Parathyroid adenoma (tissue), 2 donors: ENCODE data around the gene PPCDC.

Source experiments
- H2AFZ ChIP-seq: fragments of 300-600 bp; sonication (generic); one replicate; pipeline ENCODE4 v1.7.0; 2017; ENCODE audit warnings: antibody characterized with exemption, mild to moderate bottlenecking
- H3K27ac ChIP-seq: fragments of 300-600 bp; sonication (generic); one replicate; pipeline ENCODE4 v1.7.0; 2017
- H3K27me3 ChIP-seq: fragments of 300-600 bp; sonication (generic); one replicate; pipeline ENCODE4 v1.7.0; 2017; ENCODE audit warnings: low read length; ENCODE audit not compliant: control insufficient read depth, insufficient read depth
- H3K36me3 ChIP-seq: fragments of 300-600 bp; sonication (generic); one replicate; pipeline ENCODE4 v1.7.0; 2017; ENCODE audit warnings: low read length; ENCODE audit not compliant: control insufficient read depth, insufficient read depth
- H3K4me1 ChIP-seq: fragments of 300-600 bp; sonication (generic); one replicate; pipeline ENCODE4 v1.7.0; 2017; ENCODE audit warnings: control low read depth
- H3K4me2 ChIP-seq: fragments of 300-600 bp; sonication (generic); one replicate; pipeline ENCODE4 v1.7.0; 2017; ENCODE audit warnings: low read length
- H3K4me3 ChIP-seq: fragments of 300-600 bp; sonication (generic); one replicate; pipeline ENCODE4 v1.7.0; 2017; ENCODE audit warnings: low read depth, low read length
- H3K79me2 ChIP-seq: fragments of 300-600 bp; sonication (generic); one replicate; pipeline ENCODE4 v1.7.0; 2017; ENCODE audit warnings: control low read depth
- H3K9ac ChIP-seq: fragments of 300-600 bp; sonication (generic); one replicate; pipeline ENCODE4 v1.7.0; 2017; ENCODE audit warnings: mild to moderate bottlenecking
- H3K9me3 ChIP-seq: fragments of 300-600 bp; sonication (generic); one replicate; pipeline ENCODE4 v1.7.0; 2017; ENCODE audit warnings: low read length; ENCODE audit not compliant: control insufficient read depth
- TF ChIP-seq, protein P1 (sequence below): fragments of 300-600 bp; sonication (generic); IDR thresholded peaks from one replicate; pipeline ENCODE4 v1.7.0; 2017; ENCODE audit warnings: antibody characterized with exemption, mild to moderate bottlenecking
- donor health status: primary hyperparathyroidism.

PPCDC gene, protein sequence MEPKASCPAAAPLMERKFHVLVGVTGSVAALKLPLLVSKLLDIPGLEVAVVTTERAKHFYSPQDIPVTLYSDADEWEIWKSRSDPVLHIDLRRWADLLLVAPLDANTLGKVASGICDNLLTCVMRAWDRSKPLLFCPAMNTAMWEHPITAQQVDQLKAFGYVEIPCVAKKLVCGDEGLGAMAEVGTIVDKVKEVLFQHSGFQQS

DNA sequence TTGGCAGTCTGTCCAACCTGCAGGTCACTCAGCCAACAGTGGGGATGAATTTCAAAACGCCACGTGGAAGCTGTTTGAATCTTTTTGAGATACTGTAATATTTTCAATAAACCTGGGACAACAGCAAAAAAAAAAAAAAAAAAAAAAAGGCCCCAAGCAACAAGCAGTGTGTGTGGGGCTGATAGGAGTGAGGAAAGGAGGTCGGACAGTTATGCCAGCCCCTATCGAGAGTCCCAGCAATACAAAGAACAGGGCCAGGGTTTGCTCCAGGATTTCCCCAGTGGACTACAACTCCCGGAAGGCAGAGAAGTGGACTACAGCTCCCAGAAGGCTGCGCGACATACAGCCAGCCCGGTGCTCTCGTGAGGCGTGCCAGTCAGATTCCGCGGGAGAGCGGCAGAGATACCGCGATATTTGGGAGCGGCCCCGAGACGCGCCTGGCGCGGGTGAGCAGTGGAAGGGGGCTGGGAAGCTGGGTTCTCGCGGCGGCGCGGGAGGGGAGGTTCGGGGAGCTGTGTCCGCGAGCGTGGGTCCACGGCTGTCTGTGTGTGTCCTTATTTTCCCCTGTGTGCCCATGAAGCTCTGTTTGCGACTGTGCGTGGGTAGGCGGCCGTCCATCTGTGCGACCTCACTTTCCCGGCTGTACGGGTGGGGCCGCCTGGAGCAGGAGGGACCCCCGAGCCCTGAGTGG is at the start of gene PPCDC:
TSS of gene PPCDC (plus strand) at position 410 of the 691 bp plus-strand sequence. CDS start 4,729 bp downstream, outside the sequence.
- Histone ChIP-seq H3K36me3 (no peaks in the 10 kb centered on the region), H3K4me1 (peaks cover 3% of the 10 kb centered on the region), H2AFZ (peak within 1 kb of the TSS; percentile 86), H3K79me2 (peaks cover 7% of the 10 kb centered on the region), H3K9ac (peak within 1 kb of the TSS; percentile 87), H3K9me3 (no peaks in the 10 kb centered on the region), H3K27me3 (no peaks in the 10 kb centered on the region), H3K4me3 (peak within 1 kb of the TSS; percentile 97), H3K27ac (peak within 1 kb of the TSS; percentile 87), H3K4me2 (peak within 1 kb of the TSS; percentile 81)
- TF ChIP-seq, protein P1, sequence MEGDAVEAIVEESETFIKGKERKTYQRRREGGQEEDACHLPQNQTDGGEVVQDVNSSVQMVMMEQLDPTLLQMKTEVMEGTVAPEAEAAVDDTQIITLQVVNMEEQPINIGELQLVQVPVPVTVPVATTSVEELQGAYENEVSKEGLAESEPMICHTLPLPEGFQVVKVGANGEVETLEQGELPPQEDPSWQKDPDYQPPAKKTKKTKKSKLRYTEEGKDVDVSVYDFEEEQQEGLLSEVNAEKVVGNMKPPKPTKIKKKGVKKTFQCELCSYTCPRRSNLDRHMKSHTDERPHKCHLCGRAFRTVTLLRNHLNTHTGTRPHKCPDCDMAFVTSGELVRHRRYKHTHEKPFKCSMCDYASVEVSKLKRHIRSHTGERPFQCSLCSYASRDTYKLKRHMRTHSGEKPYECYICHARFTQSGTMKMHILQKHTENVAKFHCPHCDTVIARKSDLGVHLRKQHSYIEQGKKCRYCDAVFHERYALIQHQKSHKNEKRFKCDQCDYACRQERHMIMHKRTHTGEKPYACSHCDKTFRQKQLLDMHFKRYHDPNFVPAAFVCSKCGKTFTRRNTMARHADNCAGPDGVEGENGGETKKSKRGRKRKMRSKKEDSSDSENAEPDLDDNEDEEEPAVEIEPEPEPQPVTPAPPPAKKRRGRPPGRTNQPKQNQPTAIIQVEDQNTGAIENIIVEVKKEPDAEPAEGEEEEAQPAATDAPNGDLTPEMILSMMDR: no peak

DNA sequence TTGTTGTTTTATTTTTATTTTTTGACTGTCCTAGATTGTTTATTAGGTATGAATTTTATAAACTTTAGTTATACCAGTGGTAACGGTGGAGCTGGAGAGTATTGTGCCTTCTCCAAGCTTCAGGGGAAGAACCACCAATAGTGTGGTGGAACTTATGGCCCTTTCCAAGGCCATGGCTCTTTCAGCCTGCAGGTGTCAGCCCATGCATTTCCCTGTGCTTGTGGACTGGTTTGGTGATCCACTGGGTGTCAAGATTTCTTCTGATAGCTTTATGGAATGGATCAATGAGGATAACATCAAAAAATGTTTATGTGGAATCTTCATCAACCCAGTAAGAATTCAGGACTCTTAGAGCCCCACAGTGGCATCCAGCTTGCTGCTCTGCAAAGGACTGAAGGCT is 47.2 kb upstream of the PPCDC start:
- Histone ChIP-seq H3K27ac (no peak overlapping the region), H2AFZ (no peak overlapping the region), H3K9ac (no peak overlapping the region), H3K9me3 (no peaks in the 10 kb centered on the region), H3K27me3 (no peaks in the 10 kb centered on the region), H3K4me2 (no peak overlapping the region), H3K4me3 (no peak overlapping the region), H3K4me1 (no peaks in the 10 kb centered on the region), H3K79me2 (no peaks in the 10 kb centered on the region), H3K36me3 (no peaks in the 10 kb centered on the region)
- TF ChIP-seq, protein P1: peak; percentile 15

DNA sequence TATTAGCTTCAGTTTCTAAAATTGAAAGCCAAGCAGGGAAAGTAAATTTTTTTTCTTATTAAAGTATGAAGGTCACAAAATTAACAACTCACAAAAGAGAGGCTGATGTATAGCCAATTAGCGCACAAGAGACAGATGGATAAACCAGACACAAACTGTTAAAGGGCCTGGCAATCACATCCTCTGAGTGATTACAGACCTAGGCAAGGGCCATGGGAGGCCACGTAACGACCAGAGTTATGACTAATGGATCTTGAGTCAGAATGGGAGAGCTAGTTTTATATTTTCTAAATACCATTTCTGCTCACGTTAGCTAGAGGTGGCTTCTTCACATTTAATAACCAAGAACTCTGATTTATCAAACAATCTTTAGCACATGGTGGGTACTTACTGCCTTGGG is 45.8 kb upstream of the PPCDC start:
- H2AFZ ChIP-seq: no peak overlapping the region
- H3K79me2 ChIP-seq: no peaks in the 10 kb centered on the region
- no peaks in the 10 kb centered on the region for H3K9me3 ChIP-seq
- H3K4me2 ChIP-seq: no peak overlapping the region
- TF ChIP-seq, protein P1: no peak
- no peaks in the 10 kb centered on the region for H3K27me3 ChIP-seq
- H3K4me1 ChIP-seq: no peaks in the 10 kb centered on the region
- no peak overlapping the region for H3K4me3 ChIP-seq
- H3K9ac ChIP-seq: no peak overlapping the region
- no peaks in the 10 kb centered on the region for H3K36me3 ChIP-seq
- H3K27ac ChIP-seq: no peak overlapping the region

DNA sequence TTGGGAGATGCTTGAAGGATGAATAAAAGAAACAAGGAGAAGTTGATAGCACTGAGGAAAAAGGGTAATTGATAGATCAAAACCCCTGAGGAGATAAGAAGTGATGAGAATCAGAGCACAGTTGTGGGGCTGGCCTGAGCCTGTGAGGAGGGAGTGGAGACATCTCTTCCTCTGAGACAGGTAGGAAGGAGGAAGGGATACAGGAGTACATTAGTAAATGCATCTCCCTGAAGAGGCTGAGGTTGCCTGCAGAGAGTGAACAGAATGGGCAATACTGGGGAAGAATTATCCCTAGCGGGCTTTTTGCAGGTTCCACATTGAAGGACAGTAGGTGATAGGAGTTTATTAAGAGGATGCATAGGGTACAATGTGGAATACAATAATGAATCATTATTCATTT is 45.3 kb upstream of the PPCDC start:
- Histone ChIP-seq H3K27me3 (no peaks in the 10 kb centered on the region), H3K27ac (no peak overlapping the region), H2AFZ (no peak overlapping the region), H3K9ac (no peak overlapping the region), H3K4me2 (no peak overlapping the region), H3K4me1 (no peaks in the 10 kb centered on the region), H3K4me3 (no peak overlapping the region), H3K79me2 (no peaks in the 10 kb centered on the region), H3K36me3 (no peaks in the 10 kb centered on the region), H3K9me3 (no peaks in the 10 kb centered on the region)
- TF ChIP-seq, protein P1: no peak

DNA sequence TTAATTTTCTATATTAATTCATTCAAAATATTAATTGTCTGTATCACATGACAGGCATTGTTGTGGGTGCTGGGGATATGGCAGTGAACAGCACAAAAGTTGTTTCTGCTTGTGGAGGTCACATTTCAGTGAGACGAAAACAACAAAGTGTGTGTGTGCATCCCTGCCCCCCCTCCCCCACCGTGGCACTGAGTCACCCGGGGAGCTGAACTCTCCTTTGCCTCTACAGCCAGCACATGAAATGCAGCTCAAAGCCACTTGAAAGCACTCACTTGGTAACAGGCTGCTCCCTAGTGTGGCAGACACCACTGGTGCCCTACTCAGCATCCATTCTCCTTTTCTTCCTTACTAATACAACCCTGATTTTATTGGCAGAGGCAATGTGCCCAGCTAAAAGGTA is 44.9 kb upstream of the PPCDC start:
- Histone ChIP-seq H3K4me2 (no peak overlapping the region), H2AFZ (no peak overlapping the region), H3K79me2 (no peaks in the 10 kb centered on the region), H3K9me3 (no peaks in the 10 kb centered on the region), H3K27ac (no peak overlapping the region), H3K4me1 (no peaks in the 10 kb centered on the region), H3K9ac (no peak overlapping the region), H3K36me3 (no peaks in the 10 kb centered on the region), H3K4me3 (no peak overlapping the region), H3K27me3 (no peaks in the 10 kb centered on the region)
- TF ChIP-seq, protein P1: no peak
